DOHH2 (cell line): ENCODE results near the gene CDH4.

Experiments used
- H3F3A ChIP-seq: fragments of 200-600 bp; sonication (generic), shearing (Covaris generic); 2 replicates; pipeline ENCODE4 v1.6.0; 2016; ENCODE audit warnings: antibody characterized with exemption, mild to moderate bottlenecking; ENCODE audit not compliant: control insufficient read depth, insufficient read depth
- H3K27ac ChIP-seq: fragments of 200-600 bp; sonication (generic); 2 replicates; pipeline ENCODE4 v1.5.1; 2014; ENCODE audit warnings: low read depth, mild to moderate bottlenecking, low read length, moderate library complexity
- H3K27me3 ChIP-seq: fragments of 200-600 bp; sonication (generic); 2 replicates; pipeline ENCODE4 v1.6.1; 2014; ENCODE audit warnings: mild to moderate bottlenecking, low read length, mixed read lengths; ENCODE audit not compliant: control insufficient read depth
- H3K36me3 ChIP-seq: fragments of 200-600 bp; sonication (generic); 2 replicates; pipeline ENCODE4 v1.6.1; 2014; ENCODE audit warnings: mild to moderate bottlenecking, low read length, moderate library complexity, mixed read lengths; ENCODE audit not compliant: control insufficient read depth
- H3K4me1 ChIP-seq: fragments of 200-600 bp; sonication (generic); 2 replicates; pipeline ENCODE4 v1.6.1; 2014; ENCODE audit warnings: mild to moderate bottlenecking, low read length, mixed read lengths; ENCODE audit not compliant: control insufficient read depth
- H3K4me2 ChIP-seq: fragments of 200-600 bp; sonication (generic); 2 replicates; pipeline ENCODE4 v1.6.0; 2014; ENCODE audit warnings: mild to moderate bottlenecking, low read length, moderate library complexity
- H3K4me3 ChIP-seq: fragments of 200-600 bp; sonication (generic); 2 replicates; pipeline ENCODE4 v1.5.1; 2014; ENCODE audit warnings: mild to moderate bottlenecking, low read length, mixed read lengths
- H3K79me2 ChIP-seq: fragments of 200-600 bp; sonication (generic); 2 replicates; pipeline ENCODE4 v1.6.1; 2014; ENCODE audit warnings: mild to moderate bottlenecking, low read length, mixed read lengths; ENCODE audit not compliant: control insufficient read depth
- H3K9me2 ChIP-seq: fragments of 200-600 bp; sonication (generic); replicated peaks from 2 replicates; pipeline ENCODE4 v1.6.1; 2014; ENCODE audit warnings: mild to moderate bottlenecking, low read length, mixed read lengths; ENCODE audit not compliant: control insufficient read depth
- H3K9me3 ChIP-seq: fragments of 200-600 bp; sonication (generic); 2 replicates; pipeline ENCODE4 v1.6.1; 2014; ENCODE audit warnings: antibody characterized with exemption, low read length, mixed read lengths; ENCODE audit not compliant: control insufficient read depth, insufficient read depth
- H4K20me1 ChIP-seq: fragments of 200-600 bp; sonication (generic); 2 replicates; pipeline ENCODE4 v1.6.0; 2014; ENCODE audit warnings: low read depth, mild to moderate bottlenecking, antibody characterized with exemption, low read length, moderate library complexity; ENCODE audit not compliant: control insufficient read depth, insufficient read depth
- EZH2phosphoT487 ChIP-seq: fragments of 200-600 bp; sonication (generic); IDR thresholded peaks from 2 replicates; pipeline ENCODE4 v1.6.1; 2017; ENCODE audit warnings: borderline replicate concordance, mild to moderate bottlenecking, antibody characterized with exemption, low read length, moderate library complexity, mixed read lengths
- TF ChIP-seq, protein P1 (sequence below): fragments of 200-600 bp; sonication (generic); IDR thresholded peaks from one replicate; pipeline ENCODE4 v1.5.1; 2014; ENCODE audit warnings: antibody characterized with exemption, mild to moderate bottlenecking, low read depth, low read length; ENCODE audit not compliant: poor library complexity, severe bottlenecking

CDH4 gene

DNA sequence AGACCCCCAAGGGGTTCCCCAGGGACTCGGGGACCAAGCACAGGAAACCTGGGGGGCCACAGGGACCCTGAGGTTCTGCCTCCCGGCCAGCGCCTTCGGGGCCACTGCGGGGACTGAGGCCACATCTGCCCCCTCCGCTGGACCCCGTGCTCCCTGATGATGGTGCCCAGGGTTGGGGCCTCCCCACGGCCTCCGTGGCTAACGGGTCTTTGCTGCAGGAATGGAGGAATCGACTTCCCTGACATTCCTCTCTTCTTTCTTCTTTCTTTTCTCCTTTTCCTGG, 483.4 kb downstream of the CDH4 start:
- no peaks in the 10 kb centered on the region for H3F3A ChIP-seq
- TF ChIP-seq EZH2phosphoT487: no peak
- TF ChIP-seq, protein P1, sequence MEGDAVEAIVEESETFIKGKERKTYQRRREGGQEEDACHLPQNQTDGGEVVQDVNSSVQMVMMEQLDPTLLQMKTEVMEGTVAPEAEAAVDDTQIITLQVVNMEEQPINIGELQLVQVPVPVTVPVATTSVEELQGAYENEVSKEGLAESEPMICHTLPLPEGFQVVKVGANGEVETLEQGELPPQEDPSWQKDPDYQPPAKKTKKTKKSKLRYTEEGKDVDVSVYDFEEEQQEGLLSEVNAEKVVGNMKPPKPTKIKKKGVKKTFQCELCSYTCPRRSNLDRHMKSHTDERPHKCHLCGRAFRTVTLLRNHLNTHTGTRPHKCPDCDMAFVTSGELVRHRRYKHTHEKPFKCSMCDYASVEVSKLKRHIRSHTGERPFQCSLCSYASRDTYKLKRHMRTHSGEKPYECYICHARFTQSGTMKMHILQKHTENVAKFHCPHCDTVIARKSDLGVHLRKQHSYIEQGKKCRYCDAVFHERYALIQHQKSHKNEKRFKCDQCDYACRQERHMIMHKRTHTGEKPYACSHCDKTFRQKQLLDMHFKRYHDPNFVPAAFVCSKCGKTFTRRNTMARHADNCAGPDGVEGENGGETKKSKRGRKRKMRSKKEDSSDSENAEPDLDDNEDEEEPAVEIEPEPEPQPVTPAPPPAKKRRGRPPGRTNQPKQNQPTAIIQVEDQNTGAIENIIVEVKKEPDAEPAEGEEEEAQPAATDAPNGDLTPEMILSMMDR: no peak
- H3K9me3 ChIP-seq: no peaks in the 10 kb centered on the region
- no peaks in the 10 kb centered on the region for H3K4me1 ChIP-seq
- no peaks in the 10 kb centered on the region for H4K20me1 ChIP-seq
- H3K27me3 ChIP-seq: no peaks in the 10 kb centered on the region
- H3K79me2 ChIP-seq: no peaks in the 10 kb centered on the region
- H3K4me3 ChIP-seq: no peak overlapping the region
- no peaks in the 10 kb centered on the region for H3K9me2 ChIP-seq
- no peak overlapping the region for H3K27ac ChIP-seq
- H3K4me2 ChIP-seq: no peak overlapping the region
- no peaks in the 10 kb centered on the region for H3K36me3 ChIP-seq

DNA sequence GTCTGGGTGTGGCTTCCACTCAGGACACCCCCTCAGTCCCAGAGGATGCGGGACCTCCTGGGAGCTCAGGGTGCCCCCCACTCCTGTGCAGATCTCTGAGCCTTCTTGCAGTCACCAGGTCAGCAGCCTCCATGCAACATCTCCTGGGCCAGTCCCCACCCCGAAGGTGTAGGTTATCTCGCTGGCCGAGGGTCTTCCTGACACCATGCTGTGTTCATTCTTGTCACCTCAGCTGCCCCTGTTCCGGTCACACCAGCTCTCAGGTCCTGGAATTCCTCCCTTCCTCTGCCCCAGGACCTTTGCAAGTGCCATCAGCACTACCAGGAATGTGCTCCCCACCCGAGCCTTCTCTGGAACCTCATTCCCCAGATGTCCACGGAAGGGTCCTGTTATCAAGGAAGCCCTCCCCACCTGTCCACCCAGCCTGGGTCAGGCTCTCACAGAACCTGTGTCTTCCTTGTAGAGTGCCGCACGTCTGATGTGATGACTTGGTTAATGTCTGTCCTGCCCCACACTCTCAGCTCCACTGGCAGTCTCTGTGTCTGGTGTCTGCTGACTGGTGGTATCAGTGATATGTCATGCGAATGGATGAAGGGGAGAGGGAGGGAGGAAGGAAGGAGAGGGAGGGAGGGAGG, 484.1 kb downstream of the CDH4 start:
- TF ChIP-seq EZH2phosphoT487: no peak
- TF ChIP-seq, protein P1: no peak
- no peaks in the 10 kb centered on the region for H3K9me2 ChIP-seq
- no peaks in the 10 kb centered on the region for H3K79me2 ChIP-seq
- H3K4me2 ChIP-seq: no peak overlapping the region
- H3K36me3 ChIP-seq: no peaks in the 10 kb centered on the region
- H4K20me1 ChIP-seq: no peaks in the 10 kb centered on the region
- no peak overlapping the region for H3K4me3 ChIP-seq
- H3K4me1 ChIP-seq: no peaks in the 10 kb centered on the region
- no peaks in the 10 kb centered on the region for H3F3A ChIP-seq
- no peak overlapping the region for H3K27ac ChIP-seq
- H3K9me3 ChIP-seq: no peaks in the 10 kb centered on the region
- no peaks in the 10 kb centered on the region for H3K27me3 ChIP-seq

DNA sequence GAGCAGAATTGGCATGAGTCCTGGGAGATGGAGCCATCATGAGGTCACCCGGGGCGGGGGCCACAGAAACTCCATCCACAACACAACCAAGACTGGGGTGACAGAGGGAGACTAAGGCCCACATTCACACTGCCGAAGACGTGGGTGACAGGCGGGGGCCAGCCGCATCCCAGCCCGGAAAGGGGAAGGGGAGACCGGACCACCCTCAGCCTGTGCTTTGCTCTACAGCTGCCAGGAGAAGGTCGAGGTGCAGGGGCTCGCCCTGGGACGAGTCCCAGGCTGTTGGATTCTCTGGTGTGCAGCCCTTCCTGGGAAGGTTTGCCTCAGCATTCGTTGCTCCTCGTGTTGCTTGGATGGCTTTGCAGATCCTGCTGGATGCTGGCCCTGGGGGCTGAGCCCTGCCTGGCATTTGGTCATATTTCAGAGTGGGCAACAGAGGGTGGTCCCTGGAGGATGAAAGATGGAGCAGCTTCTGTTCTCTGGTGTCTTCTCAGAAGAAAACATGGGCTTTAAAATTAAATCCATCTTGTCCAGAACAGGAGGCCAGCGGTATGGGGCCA, 484.8 kb downstream of the CDH4 start:
- no peak overlapping the region for H3K4me2 ChIP-seq
- no peaks in the 10 kb centered on the region for H3K9me3 ChIP-seq
- TF ChIP-seq EZH2phosphoT487: no peak
- TF ChIP-seq, protein P1: no peak
- no peak overlapping the region for H3K27ac ChIP-seq
- no peaks in the 10 kb centered on the region for H3K9me2 ChIP-seq
- H3K36me3 ChIP-seq: no peaks in the 10 kb centered on the region
- no peaks in the 10 kb centered on the region for H3F3A ChIP-seq
- H3K27me3 ChIP-seq: no peaks in the 10 kb centered on the region
- H4K20me1 ChIP-seq: no peaks in the 10 kb centered on the region
- no peak overlapping the region for H3K4me3 ChIP-seq
- H3K4me1 ChIP-seq: no peaks in the 10 kb centered on the region
- no peaks in the 10 kb centered on the region for H3K79me2 ChIP-seq

DNA sequence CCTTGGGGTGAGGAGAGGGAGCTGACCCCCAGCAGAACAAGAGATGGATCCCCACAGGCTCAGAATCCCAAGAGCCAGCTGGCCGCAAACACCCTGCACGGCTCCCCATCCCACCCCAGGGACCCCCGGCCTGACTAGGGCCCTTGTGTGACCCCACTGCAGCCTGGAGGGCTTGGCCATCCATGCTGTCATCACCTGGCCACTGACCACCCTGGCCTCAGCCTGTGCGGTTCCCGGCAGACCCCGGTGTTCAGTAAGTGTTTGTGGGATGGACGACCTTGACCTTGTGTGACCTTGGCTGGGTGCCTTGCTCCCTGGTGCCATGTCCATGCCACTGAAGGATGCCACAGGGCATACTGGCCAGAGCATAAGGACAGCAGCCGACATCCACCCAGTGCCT, 485.3 kb downstream of the CDH4 start:
- Histone ChIP-seq H3K9me2 (no peaks in the 10 kb centered on the region), H3F3A (no peaks in the 10 kb centered on the region), H3K4me3 (no peak overlapping the region), H3K4me1 (no peaks in the 10 kb centered on the region), H3K9me3 (no peaks in the 10 kb centered on the region), H3K27me3 (no peaks in the 10 kb centered on the region), H3K79me2 (no peaks in the 10 kb centered on the region), H4K20me1 (no peaks in the 10 kb centered on the region), H3K4me2 (no peak overlapping the region), H3K36me3 (no peaks in the 10 kb centered on the region), H3K27ac (no peak overlapping the region)
- TF ChIP-seq, protein P1: no peak
- TF ChIP-seq EZH2phosphoT487: no peak
